CD4-positive, alpha-beta T cell treated with Interleukin-6 at 100 ng/mL for 8 hours (primary cell): ENCODE results near the gene PCDH8.

Source experiments
- DNase-seq: peaks from one replicate; pipeline ENCODE4 v3.0.0-alpha.2; 2020; ENCODE audit warnings: mixed read lengths, low spot score

PCDH8 gene

DNA sequence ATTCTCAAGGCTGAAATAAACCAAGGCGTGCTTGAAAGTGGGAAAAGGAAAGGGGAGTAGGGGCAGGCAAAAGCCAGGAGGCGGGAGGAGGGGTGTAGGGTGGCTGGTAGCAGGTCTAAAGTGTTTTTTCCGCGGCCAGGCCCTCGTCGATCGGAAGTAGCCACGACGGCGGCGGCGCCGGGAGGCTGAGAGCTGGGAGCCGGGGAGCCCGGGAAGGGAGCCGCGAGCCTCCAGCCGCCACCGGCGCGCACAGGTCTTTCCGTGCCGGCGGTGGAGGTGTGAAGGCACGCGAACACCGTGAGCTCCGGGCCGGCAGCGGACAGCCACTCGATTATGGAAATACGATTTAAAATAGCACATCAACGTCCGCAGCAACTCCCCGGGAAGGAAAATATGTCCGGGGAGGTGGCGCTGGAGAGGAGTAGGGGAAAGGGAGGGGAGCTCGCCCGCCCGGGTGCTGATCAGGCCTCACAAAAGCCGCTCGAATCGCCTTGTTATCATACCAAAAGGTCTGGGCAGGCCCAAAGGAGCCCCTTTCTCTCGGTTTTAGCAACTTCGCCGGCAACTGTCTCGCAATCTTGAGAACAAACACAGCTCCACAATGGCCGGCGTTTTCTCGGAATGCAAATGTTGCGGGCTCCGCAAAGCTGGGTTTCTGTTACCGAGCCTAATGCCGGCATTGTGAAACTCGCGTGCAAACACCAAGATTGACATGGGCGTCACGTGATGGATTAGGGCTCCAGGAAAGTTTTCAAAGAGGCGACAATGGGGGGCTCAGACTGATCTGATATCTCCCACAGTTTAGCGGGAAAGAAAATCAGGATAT, 2.9 kb upstream of the PCDH8 start:
- DNase-seq, result no peak

DNA sequence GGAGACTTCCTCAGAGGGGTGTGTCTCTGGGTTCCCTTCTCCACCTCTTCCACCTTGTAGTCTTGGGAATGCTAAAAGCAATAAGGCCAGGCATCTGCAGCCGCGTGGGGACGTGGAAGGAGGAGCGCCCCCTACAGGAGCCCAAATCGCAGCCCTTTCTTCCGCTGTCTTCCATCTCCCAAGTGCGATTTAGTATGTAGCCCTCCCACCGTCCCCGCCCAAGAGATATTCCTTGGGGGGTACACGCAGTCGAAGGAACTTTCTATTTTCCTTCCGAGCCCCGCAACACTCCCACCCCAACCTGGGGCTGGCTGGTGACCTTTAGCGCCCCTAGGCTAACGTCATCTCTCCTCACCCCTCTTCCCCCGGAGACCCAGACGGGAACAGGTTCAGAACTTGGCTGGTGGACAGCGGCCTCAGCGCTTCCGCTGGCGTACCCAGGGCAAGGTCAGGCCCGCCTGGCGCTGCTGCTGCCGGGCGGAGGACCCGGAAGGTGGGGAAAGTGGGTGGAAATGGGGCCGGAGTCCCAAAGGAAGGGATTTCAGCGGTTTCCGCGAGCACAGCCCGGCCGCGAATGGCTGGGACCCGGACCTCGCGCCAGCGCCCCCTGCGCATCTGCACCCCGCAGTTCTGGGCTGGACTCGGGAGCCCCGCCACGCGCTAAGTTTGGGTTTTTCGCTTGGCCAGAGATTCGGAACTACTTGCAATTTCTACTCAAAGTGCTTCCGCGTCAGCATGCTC, 2.1 kb upstream of the PCDH8 start:
- no peak for DNase-seq

DNA sequence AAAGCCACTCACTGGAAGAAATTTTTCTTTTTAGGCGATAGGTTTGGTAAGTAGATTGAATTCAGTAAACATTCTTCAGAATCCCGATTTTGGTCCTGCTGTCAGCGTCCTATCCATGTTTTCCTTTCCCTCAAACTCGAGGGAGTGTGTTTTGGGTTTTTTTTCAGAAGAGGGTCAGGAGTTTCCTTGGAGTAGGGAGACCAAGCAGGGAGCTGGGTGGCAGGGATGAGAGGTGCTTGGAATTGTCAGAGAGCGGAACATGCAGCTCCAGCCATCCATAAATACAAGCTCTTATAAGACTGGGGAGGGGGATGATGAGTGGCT, 1.6 kb upstream of the PCDH8 start:
- DNase-seq, result no peak

- DNase-seq, result no peak
Measured at GRCh38 chr13:52849291-52850071, 1.0 kb upstream of the PCDH8 start.

- DNase-seq, result no peak
Measured at GRCh38 chr13:52847682-52848432, 583 bp downstream of the PCDH8 start.

DNA sequence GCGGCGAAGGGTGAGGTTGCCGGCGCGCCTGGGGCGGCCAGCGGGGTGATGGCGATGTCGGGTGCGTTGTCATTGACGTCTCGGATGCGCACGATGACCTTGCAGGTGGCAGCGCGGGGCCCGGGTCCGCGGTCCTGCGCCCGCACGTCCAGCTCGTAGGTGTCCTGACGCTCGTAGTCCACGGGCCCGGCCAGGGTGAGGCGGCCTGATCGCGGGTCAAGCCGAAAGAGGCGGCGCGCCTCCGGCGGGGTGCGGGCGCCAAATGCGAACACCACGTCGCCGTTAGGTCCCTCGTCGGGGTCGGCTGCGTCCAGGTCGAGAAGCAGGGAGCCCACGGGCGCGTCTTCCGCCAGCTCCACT, 1.1 kb downstream of the PCDH8 start:
- DNase-seq, result no peak

- no peak for DNase-seq
Measured at GRCh38 chr13:52846567-52847321, 1.7 kb downstream of the PCDH8 start.

- no peak for DNase-seq
Measured at GRCh38 chr13:52845766-52846566, 2.5 kb downstream of the PCDH8 start.

GRCh38 chr13:52845334-52845761, 3.1 kb downstream of the PCDH8 start:
- DNase-seq, result no peak

DNA sequence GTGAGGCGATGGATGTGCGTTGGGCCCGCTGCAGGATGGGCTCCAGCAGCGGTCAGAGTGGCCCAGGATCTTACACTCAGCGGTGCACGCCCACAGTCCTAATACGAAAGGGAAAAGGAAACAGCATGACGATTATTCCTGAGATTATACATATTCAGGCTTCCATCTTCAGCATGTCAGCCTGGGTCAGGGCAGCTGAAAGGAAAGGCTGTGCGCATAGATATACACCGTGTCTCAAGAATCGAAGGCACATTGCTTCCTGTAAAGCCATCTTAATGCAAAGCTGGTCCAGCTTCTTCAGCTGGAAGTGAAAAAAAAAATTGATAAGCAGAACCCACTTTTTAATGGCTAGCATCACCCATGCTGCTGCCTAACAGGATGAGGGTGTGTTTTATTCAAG, 3.6 kb downstream of the PCDH8 start:
- no peak for DNase-seq

- no peak for DNase-seq
Measured at GRCh38 chr13:52842441-52842840, 6.0 kb downstream of the PCDH8 start.

- no peak for DNase-seq
Measured at GRCh38 chr13:52840066-52840465, 8.4 kb downstream of the PCDH8 start.

GRCh38 chr13:52838433-52839107, 9.9 kb downstream of the PCDH8 start:
- DNase-seq, result no peak

GRCh38 chr13:52837850-52838249, 10.6 kb downstream of the PCDH8 start:
- no peak for DNase-seq

- DNase-seq, result no peak
Measured at GRCh38 chr13:52835071-52835839, 13.2 kb downstream of the PCDH8 start.

GRCh38 chr13:52833296-52833875, 15.1 kb downstream of the PCDH8 start:
- DNase-seq, result no peak

DNA sequence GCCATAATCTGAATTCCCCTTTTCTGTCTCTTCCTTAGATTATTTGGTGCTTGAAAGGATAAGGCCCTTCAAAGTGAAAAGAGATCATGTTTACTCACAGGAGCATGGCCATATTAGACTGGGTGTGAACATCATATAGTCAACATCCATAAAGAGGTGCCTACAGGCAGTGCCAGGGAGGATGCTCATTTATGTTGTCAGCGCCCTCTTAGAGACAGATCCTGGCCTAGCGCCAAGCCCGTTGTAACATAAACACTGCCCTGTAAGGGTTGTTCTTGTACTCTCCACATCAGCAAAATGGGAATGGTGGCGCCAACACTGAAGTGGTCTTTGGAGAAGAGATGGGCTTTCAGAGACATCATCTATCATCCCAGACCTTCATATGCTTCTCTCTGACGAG, 16.1 kb downstream of the PCDH8 start:
- no peak for DNase-seq

DNA sequence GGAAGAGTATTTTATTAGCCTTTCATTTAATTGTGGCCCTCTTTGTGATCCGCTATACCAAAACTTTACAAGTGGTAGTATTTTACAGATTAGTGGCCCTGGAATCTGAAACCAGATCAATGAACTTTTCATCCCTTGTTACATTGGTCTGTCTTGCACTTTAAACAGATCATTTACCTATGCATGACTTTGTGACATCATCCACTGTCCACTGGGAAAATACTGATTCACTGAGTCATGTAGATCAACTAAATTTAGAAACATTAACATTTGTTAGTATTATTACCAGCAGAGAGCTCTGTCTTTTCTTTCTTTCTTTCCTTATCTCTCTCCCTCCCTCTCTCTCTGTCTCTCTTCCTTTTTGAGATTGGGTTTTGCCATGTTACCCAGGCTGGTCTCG, 17.5 kb downstream of the PCDH8 start:
- DNase-seq, result no peak

DNA sequence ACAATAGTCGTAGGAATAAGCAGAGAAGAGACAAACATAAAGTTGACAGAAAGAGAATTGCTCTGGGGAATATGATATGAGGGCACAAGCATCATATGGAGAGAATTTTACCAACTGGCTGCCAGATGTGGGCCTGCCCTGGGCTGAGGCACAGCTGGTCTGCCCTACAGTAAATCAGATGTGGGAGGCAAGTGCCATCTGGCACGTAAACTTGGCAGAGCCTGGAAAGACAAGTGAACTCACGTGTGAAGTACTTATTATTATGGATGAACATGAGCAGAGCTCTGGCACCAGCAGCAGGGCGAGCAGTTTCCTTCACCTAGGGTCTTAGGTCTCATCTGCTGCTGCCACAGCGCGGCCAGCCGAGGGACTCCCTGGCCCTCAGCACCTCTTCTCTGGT, 20.6 kb downstream of the PCDH8 start:
- DNase-seq, result no peak
